CD4-positive, alpha-beta T cell treated with Interleukin-15 for 4 hours (primary cell): ENCODE data around the gene USP20.

Experiments used
- DNase-seq: peaks from one replicate; pipeline ENCODE4 v3.0.0-alpha.2; 2020; ENCODE audit warnings: low spot score

The USP20 gene

DNA sequence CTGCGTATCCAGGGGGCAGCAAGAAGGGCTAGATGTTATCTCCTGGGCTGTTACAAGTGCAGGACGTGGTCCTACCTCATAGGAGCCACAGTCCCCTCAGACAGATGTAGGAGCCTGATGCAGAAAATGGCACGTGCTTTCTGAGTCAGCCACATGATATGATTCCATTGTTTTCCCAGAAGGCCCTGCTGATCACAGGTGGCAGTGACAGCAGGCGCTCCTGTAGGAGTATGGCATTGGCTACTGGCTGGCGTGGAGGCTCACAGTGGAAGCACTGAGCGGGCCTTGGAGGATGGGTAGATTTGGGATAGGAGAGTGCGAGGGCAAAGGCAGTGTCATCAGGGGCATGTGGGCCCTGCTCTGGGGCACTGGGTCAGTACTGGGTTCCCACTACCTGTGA is 21.9 kb downstream of the USP20 start:
- no peak for DNase-seq

GRCh38 chr9:129858167-129858962 is 23.1 kb downstream of the USP20 start:
- no peak for DNase-seq

DNA sequence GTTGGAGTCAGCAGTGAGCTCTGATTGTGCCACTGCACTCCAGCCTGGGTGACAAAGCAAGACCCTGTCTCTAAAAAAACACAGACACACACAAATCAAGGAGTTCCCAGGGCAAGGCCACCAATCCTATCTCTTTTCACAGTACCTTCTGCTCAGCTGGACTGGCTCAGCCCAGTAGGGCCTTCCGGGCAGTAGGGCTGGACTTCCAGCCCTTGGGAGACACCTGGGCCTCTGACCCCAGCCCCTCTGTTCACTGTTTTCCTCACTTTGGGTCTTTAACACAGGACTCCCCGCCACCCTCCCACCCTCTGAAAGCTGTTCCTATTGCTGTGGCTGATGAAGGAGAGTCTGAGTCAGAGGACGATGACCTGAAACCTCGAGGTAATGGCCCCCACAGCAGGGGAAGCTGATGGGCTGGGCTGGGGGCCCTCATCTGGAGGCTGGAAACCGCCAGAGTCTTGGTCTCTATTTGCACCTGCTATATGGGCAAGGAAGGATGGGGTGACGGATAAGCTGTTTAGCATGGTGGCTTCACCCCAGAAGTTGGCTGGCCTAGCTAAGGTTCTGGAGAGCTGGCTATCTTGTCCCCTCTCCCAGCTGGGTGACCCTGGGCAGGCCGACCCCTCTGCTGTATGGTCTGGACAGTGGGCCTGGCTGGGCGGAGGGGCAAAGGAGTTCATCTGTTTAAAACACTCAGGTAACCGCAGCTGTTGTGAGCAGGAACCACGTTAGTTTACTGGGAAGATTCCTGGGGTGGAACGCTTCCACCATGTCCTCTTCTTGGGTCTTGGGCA is 25.6 kb downstream of the USP20 start:
- no peak for DNase-seq

DNA sequence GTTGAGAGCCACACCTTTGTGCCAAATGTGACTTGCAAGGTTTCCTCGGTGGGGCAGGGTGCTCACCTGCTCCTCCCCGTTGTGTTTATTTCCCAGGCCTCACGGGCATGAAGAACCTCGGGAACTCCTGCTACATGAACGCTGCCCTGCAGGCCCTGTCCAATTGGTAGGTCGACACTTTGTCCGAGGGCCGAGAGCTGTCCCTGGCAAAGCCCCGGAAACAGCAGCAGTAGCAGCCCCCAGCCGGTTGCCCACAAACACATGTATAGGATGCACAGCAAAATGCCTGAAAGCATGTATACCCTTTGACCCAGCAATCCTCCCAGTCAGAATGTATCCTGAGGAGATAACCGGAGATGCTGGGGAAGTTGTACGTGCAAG is 26.2 kb downstream of the USP20 start:
- no peak for DNase-seq

DNA sequence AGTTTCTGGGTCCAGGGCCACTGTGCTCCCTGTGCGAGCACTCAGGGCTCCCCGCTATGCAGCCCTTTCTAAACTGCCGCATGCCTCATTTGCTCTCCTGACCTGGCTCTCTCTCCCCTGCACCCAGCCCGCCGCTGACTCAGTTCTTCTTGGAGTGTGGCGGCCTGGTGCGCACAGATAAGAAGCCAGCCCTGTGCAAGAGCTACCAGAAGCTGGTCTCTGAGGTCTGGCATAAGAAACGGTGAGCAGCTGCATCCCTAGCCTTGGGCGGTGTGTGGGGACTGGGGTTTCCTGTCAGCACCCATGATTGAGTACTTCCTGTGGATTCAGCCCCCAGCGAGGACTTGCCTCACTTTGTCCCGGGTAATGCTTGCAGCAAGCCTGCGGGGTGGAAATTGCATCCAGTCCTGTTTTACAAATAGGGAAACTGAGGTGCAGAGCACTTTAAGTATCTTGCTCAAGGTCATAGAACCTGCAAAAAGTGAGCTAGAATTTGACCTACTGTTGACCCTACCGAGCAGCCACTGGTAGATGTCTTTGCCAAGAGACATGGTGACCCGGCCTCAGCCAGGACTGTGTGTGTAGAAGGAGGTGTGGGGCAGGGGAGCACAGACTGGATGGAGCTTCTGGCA is 27.9 kb downstream of the USP20 start:
- DNase-seq, result peak; percentile 74

DNA sequence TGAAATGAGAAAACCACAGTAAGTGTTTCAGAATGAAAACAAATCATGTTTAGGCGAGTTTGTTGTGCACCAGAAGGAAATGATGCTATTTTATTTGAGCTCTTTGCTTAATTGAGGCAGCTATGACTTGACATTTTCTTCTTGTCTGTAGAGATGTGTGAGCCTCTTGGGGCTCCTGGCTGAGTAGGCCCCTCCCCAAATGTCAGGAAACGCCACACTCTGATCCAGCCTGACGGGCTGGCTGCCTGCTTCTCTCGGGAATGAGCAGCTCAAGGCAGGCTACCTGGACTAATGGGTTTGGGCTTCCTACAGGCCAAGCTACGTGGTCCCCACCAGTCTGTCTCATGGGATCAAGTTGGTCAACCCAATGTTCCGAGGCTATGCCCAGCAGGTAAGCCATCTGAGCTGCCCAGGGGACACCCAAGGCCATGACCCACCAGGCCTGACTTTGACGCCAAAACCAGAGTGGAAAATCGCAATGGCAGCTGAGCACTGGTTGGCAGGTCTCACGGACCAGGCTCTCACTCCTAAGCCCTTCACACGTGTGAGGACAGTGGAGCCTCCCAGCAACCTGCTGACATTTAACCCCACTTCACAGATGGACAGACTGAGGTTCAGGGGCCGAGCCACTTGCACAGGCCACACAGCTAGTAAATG is 29.9 kb downstream of the USP20 start:
- no peak for DNase-seq

GRCh38 chr9:129865668-129866320 is 30.5 kb downstream of the USP20 start:
- DNase-seq, result no peak

GRCh38 chr9:129866394-129867135 is 31.3 kb downstream of the USP20 start:
- peak; percentile 49 for DNase-seq

DNA sequence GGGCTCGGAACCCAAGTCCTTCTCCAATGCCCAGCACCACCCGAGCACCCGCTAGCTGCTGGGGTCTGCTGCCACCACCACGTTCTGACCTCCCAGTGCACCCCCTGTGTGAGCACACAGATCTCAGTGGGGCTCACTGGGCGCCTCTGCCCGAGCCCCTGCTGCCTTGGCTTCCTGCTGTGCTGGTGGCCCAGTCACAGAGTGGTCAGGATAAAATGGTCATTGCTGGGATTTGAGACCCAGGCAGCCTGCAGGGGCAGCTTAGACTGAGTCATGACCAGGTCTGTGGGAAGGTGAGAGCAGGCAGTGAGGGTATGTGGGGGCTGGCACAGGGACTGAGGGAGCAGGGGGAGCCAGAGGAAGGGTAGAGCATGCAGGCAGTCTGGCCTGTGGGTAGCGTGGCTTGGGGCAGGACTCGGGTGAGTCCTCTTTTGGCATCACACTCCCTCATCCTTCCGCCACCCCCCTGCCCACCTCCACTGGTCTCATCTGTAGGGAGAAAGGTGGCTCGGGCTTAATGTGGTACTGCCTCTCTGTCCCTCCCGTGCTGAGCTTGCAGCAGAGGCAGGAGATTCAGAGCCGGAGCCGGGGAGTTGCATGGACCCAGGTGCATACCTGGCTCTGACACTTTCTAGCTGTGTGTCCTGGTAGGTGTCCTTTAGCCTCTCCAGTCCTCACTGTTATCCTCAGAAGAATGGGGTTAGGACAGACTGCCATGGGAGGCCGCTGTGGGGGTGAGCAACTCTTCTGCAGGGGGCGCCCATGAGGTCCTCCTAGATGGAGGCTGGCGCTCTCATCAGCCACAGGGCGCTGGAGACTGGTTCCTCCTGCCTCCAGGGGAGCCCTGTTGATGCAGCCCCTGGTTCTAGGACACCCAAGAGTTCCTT is 32.1 kb downstream of the USP20 start:
- no peak for DNase-seq

DNA sequence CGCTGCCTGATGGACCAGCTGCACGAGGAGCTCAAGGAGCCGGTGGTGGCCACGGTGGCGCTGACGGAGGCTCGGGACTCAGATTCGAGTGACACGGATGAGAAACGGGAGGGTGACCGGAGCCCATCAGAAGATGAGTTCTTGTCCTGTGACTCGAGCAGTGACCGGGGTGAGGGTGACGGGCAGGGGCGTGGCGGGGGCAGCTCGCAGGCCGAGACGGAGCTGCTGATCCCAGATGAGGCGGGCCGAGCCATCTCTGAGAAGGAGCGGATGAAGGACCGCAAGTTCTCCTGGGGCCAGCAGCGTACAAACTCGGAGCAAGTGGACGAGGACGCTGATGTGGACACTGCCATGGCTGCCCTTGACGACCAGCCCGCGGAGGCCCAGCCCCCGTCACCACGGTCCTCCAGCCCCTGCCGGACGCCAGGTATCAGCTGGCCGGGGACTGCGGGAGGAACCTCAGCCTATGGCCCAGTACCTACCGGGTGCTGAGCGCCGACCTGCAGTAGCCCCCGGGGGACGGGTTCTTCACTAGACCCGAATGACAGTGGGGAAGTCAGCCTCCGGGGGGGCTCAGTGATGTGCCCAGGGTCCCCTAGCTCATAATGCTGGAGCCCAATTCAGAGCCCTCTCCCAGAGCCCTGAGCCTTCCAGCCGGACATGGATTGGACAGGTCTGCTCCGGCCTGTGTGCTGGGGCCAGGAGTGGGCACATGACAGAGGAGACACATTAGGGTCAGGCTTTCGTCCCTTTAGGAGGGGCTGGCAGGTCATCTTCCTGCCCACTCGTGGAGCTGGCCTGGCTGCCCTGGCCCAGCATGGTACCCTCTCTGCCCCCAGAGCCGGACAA is 33.0 kb downstream of the USP20 start:
- DNase-seq, result no peak

- peak; percentile 95 for DNase-seq
Observed at GRCh38 chr9:129868872-129869486, 33.7 kb downstream of the USP20 start.

DNA sequence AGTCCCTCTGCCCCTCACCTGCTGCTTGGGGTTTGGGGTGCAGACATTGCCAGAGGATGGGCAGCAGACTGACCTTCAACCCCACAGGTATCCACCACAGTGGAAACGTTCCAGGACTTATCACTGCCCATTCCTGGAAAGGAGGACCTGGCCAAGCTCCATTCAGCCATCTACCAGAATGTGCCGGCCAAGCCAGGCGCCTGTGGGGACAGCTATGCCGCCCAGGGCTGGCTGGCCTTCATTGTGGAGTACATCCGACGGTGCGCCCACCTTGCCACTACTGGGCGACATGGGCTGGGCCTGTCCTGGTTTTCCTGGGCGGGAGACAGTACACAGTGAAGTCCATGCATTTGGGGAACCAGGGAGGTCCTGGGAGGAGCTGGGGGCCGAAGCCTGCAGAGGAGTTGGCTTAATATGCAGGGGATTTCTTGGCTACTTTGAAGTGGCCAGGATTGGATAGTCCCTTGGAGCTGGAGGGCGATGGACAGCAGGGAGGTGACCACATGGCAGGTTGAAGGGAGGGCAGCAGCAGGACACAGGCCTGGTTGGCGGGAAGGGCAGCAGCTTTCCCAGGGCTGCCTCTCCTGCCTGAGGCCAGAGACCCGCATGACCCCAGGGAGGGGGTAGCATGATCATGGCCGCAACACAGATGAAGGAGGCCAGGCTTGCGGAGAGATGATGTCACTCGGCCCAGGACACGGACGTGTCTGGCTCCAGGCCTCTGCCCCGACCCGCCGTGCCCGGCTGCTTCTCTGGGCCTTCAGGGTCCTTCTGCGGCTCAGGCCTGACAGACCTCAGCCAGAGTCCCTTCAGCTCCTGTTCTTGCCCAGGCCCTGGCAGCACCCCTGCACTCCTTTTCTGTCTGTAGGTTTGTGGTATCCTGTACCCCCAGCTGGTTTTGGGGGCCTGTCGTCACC is 34.6 kb downstream of the USP20 start:
- DNase-seq, result no peak

GRCh38 chr9:129871046-129871445 is 35.8 kb downstream of the USP20 start:
- no peak for DNase-seq

GRCh38 chr9:129873563-129874190 is 38.4 kb downstream of the USP20 start:
- DNase-seq, result no peak

DNA sequence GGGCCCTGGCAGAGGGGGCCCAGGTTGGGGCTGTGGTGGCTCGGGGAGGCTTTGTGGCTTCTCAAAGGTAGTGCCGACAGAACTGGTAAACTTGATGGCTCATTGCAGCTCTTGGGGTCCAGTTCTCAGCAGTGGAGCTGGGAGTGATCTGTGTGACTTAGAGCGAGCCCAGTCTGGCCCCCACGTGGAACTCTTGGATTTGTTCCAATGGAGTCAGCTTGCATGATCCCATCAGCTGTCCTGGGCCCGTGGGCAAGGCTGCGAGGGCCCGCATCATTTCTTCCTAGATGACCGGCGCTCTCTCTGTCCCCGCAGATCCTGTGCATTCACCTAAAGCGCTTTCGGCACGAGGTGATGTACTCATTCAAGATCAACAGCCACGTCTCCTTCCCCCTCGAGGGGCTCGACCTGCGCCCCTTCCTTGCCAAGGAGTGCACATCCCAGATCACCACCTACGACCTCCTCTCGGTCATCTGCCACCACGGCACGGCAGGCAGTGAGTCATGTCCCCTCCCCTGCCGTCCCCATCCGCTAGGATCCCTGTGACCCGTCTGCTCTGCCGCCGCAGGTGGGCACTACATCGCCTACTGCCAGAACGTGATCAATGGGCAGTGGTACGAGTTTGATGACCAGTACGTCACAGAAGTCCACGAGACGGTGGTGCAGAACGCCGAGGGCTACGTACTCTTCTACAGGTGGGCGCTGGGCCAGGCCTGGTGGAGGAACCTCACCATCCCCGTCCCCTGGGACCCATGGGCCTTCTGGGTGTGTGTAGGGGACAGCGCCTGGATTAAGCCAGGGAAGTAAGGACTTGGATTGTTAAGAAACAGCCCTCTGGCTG is 39.2 kb downstream of the USP20 start:
- DNase-seq, result no peak

GRCh38 chr9:129875181-129875611 is 39.9 kb downstream of the USP20 start:
- DNase-seq, result no peak
